Measurements from ENCODE around the gene RTP3.
A peak's percentile ranks its signal among the peaks of the same experiment; 100 is the strongest.

The RTP3 gene

DNA sequence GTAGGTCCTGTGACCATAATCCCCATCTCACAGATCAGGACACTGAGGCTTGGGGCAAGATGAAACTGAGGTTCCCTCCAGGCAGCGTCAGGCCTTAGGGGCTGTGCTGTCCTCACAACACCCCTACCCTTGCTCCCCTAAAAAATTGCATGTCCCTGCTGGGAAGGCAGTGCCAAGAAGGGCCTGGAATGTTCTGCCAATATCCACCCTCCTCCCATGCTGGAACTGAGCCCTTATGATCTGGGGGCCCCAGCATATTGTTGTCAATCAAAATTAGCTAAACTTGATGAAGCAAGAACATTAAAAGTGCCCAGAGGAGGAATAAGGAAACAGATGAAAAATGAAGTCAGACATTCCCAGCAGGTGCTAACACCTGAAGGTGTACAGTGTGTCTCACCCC lies 13.4 kb upstream of the RTP3 start:
- in situ Hi-C loops (cut with HindIII; ENCODE audit: low pct_ligation_motif_present, low sequenced_read_pairs), result loop anchor here (25.0 kb wide), 1 partner anchor 153 kb away; no protein-coding TSS in a partner anchor
- Histone ChIP-seq H3K4me3 (ENCODE audit: low read depth, low read length) (no peak overlapping the region), H3K36me3 (replicated peaks) (no peaks in the 10 kb centered on the region), H3K27me3 (replicated peaks) (no peaks in the 10 kb centered on the region), H3K27ac (no peak overlapping the region)
- TF ChIP-seq, protein P1, sequence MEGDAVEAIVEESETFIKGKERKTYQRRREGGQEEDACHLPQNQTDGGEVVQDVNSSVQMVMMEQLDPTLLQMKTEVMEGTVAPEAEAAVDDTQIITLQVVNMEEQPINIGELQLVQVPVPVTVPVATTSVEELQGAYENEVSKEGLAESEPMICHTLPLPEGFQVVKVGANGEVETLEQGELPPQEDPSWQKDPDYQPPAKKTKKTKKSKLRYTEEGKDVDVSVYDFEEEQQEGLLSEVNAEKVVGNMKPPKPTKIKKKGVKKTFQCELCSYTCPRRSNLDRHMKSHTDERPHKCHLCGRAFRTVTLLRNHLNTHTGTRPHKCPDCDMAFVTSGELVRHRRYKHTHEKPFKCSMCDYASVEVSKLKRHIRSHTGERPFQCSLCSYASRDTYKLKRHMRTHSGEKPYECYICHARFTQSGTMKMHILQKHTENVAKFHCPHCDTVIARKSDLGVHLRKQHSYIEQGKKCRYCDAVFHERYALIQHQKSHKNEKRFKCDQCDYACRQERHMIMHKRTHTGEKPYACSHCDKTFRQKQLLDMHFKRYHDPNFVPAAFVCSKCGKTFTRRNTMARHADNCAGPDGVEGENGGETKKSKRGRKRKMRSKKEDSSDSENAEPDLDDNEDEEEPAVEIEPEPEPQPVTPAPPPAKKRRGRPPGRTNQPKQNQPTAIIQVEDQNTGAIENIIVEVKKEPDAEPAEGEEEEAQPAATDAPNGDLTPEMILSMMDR (IDR thresholded peaks at IDR 0.05; ENCODE audit: low read depth, low read length, missing control alignments), result no peak
- DNase-seq, result no peak

DNA sequence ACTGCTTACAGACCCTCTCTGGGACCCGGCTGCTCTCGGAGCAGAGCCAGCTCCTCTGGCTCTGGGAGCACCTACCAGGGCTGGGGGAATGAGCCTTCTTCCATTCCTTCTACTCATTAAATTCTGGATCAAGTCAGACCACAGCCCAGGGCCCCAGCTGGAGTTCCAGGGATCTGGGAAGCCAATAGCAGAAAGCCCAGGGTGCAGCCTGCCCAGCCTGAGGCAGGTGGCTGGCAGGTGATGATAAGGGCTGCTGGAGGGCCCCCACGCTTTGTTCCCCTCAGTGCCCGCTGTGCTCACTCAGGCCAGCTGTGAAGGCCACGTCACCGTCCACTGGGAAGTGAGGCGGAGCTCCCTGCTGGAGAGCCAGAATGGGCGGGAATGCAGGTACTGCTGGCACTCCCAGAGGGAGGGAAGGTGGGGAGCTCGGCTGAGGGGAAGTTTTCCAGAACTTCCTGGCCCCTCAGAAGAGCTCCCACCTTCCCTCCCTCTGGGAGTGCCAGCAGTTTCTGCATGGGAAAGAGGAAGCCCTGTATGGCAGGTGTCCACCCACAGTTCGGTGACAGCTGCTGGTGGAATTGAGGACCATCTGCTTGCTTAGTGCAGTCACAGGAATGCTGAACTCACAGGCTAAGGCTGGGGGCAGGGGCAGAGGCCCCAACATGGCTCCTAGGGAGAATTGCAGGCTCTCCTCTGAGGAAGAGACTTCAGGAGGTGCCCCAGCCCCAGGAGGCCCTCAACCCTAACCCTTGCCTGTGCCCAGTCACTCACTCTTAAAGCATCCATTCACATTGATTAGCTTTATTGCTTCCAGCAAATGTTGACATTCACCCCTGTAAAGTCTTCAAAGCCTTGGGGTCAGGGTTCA lies 12.6 kb upstream of the RTP3 start:
- Histone ChIP-seq H3K27ac (no peak overlapping the region), H3K36me3 (replicated peaks) (no peaks in the 10 kb centered on the region), H3K4me3 (ENCODE audit: low read depth, low read length) (no peak overlapping the region), H3K27me3 (replicated peaks) (no peaks in the 10 kb centered on the region)
- TF ChIP-seq, protein P1 (IDR thresholded peaks at IDR 0.05; ENCODE audit: low read depth, low read length, missing control alignments), result no peak
- no peak for DNase-seq
- in situ Hi-C loops (cut with HindIII; ENCODE audit: low pct_ligation_motif_present, low sequenced_read_pairs), result loop anchor here (25.0 kb wide), 1 partner anchor 152 kb away; no protein-coding TSS in a partner anchor

DNA sequence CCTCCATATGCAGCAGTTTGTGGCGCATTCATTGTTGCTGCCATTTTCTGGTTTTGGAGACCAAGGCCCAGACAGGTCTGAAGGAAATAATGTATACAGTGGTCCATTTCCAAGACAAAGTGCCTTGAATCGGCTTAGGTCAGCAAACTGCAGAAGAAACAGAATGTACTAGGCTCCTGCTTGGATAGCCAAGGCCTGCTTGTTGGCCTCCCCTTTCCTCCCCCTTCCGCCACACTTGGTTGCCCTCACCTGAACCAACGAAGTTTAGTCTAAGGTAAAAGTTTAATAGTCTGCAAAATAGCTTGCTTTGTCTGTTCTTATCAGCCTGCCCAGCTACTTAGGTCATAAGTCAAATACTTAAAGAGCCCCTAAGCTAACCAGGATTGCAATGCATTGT lies 12.0 kb upstream of the RTP3 start:
- H3K36me3 ChIP-seq (replicated peaks), result no peaks in the 10 kb centered on the region
- in situ Hi-C loops (cut with HindIII; ENCODE audit: low pct_ligation_motif_present, low sequenced_read_pairs), result loop anchor here (25.0 kb wide), 1 partner anchor 152 kb away; no protein-coding TSS in a partner anchor

DNA sequence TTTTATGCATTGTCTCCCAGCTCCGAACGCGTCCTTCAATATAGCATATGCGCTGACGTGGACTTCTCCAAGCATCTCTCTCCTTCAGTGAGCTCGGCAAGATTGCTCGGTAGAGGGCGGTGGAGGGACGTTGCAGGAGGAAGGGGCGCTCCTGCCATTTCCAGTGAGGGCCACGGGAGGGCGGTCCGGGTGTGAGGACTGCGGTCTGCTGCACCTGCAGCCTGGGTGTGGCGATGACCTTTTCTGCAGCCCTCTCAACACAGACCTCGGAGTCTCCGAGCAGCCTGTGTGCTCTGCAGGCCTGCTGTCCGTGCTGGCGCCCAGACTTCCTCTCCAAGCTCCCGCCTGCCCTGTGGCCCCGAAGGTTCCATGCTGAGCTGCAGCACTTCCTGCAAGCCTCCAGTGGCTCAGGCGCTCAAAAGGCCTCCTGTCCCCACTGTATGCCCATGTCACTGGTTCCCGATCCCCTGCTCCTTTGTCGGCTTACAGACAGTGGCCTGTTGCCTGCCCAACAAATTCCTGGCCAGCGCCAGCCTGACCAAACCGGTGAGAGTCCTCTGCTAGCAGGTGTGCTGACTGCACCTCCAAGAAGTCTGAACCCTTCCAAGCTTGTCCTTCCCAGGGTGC lies 8.9 kb upstream of the RTP3 start:
- Histone ChIP-seq H3K27me3 (replicated peaks) (no peaks in the 10 kb centered on the region), H3K4me3 (ENCODE audit: low read depth, low read length) (no peak overlapping the region), H3K36me3 (replicated peaks) (no peaks in the 10 kb centered on the region), H3K27ac (no peak overlapping the region)
- in situ Hi-C loops (cut with HindIII; ENCODE audit: low pct_ligation_motif_present, low sequenced_read_pairs), result loop anchor here (25.0 kb wide), 1 partner anchor 148 kb away; no protein-coding TSS in a partner anchor
- peak; percentile 85 for DNase-seq
- TF ChIP-seq, protein P1 (IDR thresholded peaks at IDR 0.05; ENCODE audit: low read depth, low read length, missing control alignments), result peak; percentile 100

More for the DNA sequence above, 12.0 kb upstream of the RTP3 start:
- DNase-seq, result no peak
- Histone ChIP-seq H3K4me3 (ENCODE audit: low read depth, low read length) (no peak overlapping the region), H3K27me3 (replicated peaks) (no peaks in the 10 kb centered on the region), H3K27ac (no peak overlapping the region)
- TF ChIP-seq, protein P1 (IDR thresholded peaks at IDR 0.05; ENCODE audit: low read depth, low read length, missing control alignments), result no peak

DNA sequence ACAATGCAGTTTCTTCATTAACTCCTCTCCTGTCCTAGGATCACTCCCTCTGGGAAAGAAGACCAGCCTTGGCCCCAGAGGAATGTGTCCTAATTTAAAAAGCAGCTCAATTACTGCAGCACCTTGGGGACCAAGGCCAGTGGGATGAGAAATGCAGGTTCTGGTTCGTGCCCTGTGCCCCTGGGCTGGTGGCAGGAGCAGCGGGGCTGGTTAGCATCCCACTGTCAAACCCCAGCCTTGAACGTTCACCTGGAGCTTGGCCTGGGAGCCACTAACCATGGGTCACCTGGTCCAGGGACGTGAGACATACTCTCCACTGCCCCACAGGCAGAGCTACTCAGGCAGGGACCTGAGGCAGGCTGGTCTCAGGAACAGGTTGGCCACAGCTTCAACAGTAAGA lies 8.4 kb upstream of the RTP3 start:
- Histone ChIP-seq H3K4me3 (ENCODE audit: low read depth, low read length) (no peak overlapping the region), H3K27ac (peak overlapping the region; percentile 34), H3K36me3 (replicated peaks) (no peaks in the 10 kb centered on the region), H3K27me3 (replicated peaks) (no peaks in the 10 kb centered on the region)
- DNase-seq, result no peak
- in situ Hi-C loops (cut with HindIII; ENCODE audit: low pct_ligation_motif_present, low sequenced_read_pairs), result loop anchor here (25.0 kb wide), 1 partner anchor 148 kb away; no protein-coding TSS in a partner anchor
- TF ChIP-seq, protein P1 (IDR thresholded peaks at IDR 0.05; ENCODE audit: low read depth, low read length, missing control alignments), result no peak

Measured in brain microvascular endothelial cell (primary cell).